Cortex of kidney (tissue), 1 donor: ENCODE data around the gene PREX1.
"Not testable (repeated sequence)": the region's sequence is repeated elsewhere in the genome, so short reads cannot be mapped to it uniquely, and the experiment has no call there.

Experiments used
- DNase-seq: peaks from one replicate; lab custom pipeline; 2025; lab: John Stamatoyannopoulos, UW

The PREX1 gene

GRCh38 chr20:48826480-48826879, 1.3 kb downstream of the PREX1 start:
- DNase-seq = not testable (repeated sequence)

- no peak for DNase-seq
Measured at GRCh38 chr20:48826069-48826468, 1.7 kb downstream of the PREX1 start.

- no peak for DNase-seq
Measured at GRCh38 chr20:48825566-48825920, 2.3 kb downstream of the PREX1 start.

- DNase-seq = no peak
Measured at GRCh38 chr20:48824830-48825565, 2.8 kb downstream of the PREX1 start.

- no peak for DNase-seq
Measured at GRCh38 chr20:48823960-48824498, 3.8 kb downstream of the PREX1 start.

GRCh38 chr20:48823476-48823875, 4.3 kb downstream of the PREX1 start:
- DNase-seq = no peak

GRCh38 chr20:48822879-48823385, 4.9 kb downstream of the PREX1 start:
- no peak for DNase-seq

GRCh38 chr20:48822178-48822577, 5.6 kb downstream of the PREX1 start:
- DNase-seq = no peak

GRCh38 chr20:48821261-48821920, 6.4 kb downstream of the PREX1 start:
- no peak for DNase-seq

GRCh38 chr20:48820649-48820973, 7.2 kb downstream of the PREX1 start:
- no peak for DNase-seq

GRCh38 chr20:48819821-48820648, 7.8 kb downstream of the PREX1 start:
- DNase-seq = no peak

GRCh38 chr20:48819089-48819488, 8.7 kb downstream of the PREX1 start:
- DNase-seq = no peak

GRCh38 chr20:48818481-48818987, 9.3 kb downstream of the PREX1 start:
- no peak for DNase-seq

GRCh38 chr20:48818031-48818370, 9.8 kb downstream of the PREX1 start:
- no peak for DNase-seq

- no peak for DNase-seq
Measured at GRCh38 chr20:48817367-48818030, 10.3 kb downstream of the PREX1 start.

- no peak for DNase-seq
Measured at GRCh38 chr20:48816282-48817205, 11.3 kb downstream of the PREX1 start.

GRCh38 chr20:48815537-48815936, 12.3 kb downstream of the PREX1 start:
- DNase-seq = no peak

- no peak for DNase-seq
Measured at GRCh38 chr20:48814633-48815032, 13.2 kb downstream of the PREX1 start.

- DNase-seq = no peak
Measured at GRCh38 chr20:48813930-48814546, 13.8 kb downstream of the PREX1 start.

- no peak for DNase-seq
Measured at GRCh38 chr20:48813446-48813747, 14.4 kb downstream of the PREX1 start.
